ENCODE results near the gene CNGB1. TPM values are rescaled to one million over a fixed set of nuclear protein-coding genes. Genes with fewer than 3 reads are reported as not detected.

The CNGB1 gene
- total RNA-seq, 1 experiment from 2014 or later: not detected

DNA sequence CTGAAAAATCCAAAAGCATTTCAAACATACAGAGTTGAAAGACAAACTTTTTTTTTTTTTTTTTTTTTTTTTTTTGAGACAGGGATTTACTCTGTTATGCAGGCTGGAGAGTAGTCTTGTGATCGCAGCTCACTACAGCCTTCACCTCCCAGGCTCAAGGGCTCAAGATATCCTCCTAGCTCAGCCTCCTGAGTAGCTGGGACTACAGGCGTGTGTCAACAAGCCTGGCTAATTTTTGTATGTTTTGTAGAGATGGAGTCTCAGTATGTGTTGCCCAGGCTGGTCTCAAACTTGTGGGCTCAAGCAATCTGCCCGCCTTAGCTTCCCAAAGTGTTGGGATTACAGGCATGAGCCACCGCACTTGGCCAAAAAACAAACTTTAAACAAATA lies 104.4 kb downstream of the CNGB1 start:
- Mint-ChIP-seq H3K36me3 (no peaks in the 10 kb centered on the region), H3K4me1 (peaks cover 32% of the 10 kb centered on the region), H3K4me3 (no peak overlapping the region), H3K27me3 (ENCODE audit: low read depth) (no peaks in the 10 kb centered on the region), H3K27ac (no peak overlapping the region), H3K9me3 (no peaks in the 10 kb centered on the region)
- TF ChIP-seq RORB (CRISPR knock-in tag; IDR thresholded peaks at IDR 0.05) (no peak), ZNF416 (CRISPR knock-in tag; IDR thresholded peaks at IDR 0.05) (no peak), E2F5 (CRISPR knock-in tag; IDR thresholded peaks at IDR 0.05) (no peak), JUN (CRISPR knock-in tag; IDR thresholded peaks at IDR 0.05) (no peak), FOXP1 (CRISPR knock-in tag; IDR thresholded peaks at IDR 0.05; ENCODE audit: borderline replicate concordance) (no peak), ZNF232 (CRISPR knock-in tag; IDR thresholded peaks at IDR 0.05) (no peak), KAT7 (CRISPR knock-in tag; IDR thresholded peaks at IDR 0.05; ENCODE audit: borderline replicate concordance) (no peak), CREB1 (CRISPR knock-in tag; IDR thresholded peaks at IDR 0.05) (no peak), ATF6 (CRISPR knock-in tag; IDR thresholded peaks at IDR 0.05) (no peak), ZNF532 (CRISPR knock-in tag; IDR thresholded peaks at IDR 0.05; ENCODE audit: borderline replicate concordance) (no peak), CREM (CRISPR knock-in tag; IDR thresholded peaks at IDR 0.05) (no peak), NR1H2 (CRISPR knock-in tag; IDR thresholded peaks at IDR 0.05) (no peak), CTCF (IDR thresholded peaks at IDR 0.05) (no peak), MXD4 (CRISPR knock-in tag; IDR thresholded peaks at IDR 0.05; ENCODE audit: borderline replicate concordance) (no peak), CBFB (CRISPR knock-in tag; IDR thresholded peaks at IDR 0.05; ENCODE audit: low read depth) (no peak)
- TF ChIP-seq, protein P1, sequence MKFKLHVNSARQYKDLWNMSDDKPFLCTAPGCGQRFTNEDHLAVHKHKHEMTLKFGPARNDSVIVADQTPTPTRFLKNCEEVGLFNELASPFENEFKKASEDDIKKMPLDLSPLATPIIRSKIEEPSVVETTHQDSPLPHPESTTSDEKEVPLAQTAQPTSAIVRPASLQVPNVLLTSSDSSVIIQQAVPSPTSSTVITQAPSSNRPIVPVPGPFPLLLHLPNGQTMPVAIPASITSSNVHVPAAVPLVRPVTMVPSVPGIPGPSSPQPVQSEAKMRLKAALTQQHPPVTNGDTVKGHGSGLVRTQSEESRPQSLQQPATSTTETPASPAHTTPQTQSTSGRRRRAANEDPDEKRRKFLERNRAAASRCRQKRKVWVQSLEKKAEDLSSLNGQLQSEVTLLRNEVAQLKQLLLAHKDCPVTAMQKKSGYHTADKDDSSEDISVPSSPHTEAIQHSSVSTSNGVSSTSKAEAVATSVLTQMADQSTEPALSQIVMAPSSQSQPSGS (CRISPR knock-in tag; IDR thresholded peaks at IDR 0.05; ENCODE audit: borderline replicate concordance, low read depth): no peak
- TF ChIP-seq, protein P2, sequence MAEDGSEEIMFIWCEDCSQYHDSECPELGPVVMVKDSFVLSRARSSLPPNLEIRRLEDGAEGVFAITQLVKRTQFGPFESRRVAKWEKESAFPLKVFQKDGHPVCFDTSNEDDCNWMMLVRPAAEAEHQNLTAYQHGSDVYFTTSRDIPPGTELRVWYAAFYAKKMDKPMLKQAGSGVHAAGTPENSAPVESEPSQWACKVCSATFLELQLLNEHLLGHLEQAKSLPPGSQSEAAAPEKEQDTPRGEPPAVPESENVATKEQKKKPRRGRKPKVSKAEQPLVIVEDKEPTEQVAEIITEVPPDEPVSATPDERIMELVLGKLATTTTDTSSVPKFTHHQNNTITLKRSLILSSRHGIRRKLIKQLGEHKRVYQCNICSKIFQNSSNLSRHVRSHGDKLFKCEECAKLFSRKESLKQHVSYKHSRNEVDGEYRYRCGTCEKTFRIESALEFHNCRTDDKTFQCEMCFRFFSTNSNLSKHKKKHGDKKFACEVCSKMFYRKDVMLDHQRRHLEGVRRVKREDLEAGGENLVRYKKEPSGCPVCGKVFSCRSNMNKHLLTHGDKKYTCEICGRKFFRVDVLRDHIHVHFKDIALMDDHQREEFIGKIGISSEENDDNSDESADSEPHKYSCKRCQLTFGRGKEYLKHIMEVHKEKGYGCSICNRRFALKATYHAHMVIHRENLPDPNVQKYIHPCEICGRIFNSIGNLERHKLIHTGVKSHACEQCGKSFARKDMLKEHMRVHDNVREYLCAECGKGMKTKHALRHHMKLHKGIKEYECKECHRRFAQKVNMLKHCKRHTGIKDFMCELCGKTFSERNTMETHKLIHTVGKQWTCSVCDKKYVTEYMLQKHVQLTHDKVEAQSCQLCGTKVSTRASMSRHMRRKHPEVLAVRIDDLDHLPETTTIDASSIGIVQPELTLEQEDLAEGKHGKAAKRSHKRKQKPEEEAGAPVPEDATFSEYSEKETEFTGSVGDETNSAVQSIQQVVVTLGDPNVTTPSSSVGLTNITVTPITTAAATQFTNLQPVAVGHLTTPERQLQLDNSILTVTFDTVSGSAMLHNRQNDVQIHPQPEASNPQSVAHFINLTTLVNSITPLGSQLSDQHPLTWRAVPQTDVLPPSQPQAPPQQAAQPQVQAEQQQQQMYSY (CRISPR knock-in tag; IDR thresholded peaks at IDR 0.05): no peak
- TF ChIP-seq, protein P3, sequence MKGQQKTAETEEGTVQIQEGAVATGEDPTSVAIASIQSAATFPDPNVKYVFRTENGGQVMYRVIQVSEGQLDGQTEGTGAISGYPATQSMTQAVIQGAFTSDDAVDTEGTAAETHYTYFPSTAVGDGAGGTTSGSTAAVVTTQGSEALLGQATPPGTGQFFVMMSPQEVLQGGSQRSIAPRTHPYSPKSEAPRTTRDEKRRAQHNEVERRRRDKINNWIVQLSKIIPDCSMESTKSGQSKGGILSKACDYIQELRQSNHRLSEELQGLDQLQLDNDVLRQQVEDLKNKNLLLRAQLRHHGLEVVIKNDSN (CRISPR knock-in tag; IDR thresholded peaks at IDR 0.05): no peak
- ATAC-seq (no peak), DNase-seq (ENCODE audit: low spot score) (no peak)
- ChIA-PET POLR2A (no interaction called here), CTCF (interaction anchor here (0.7 to 1.6 kb wide), 5 partner anchors 62 to 255 kb away, joined by 3 to 8 read pairs (median 4); no protein-coding TSS in a partner anchor)

Measured in WTC11 (cell line).